Testis (tissue), 3 donors: ENCODE data around the gene BCOR. TPM values are rescaled to one million over a fixed set of nuclear protein-coding genes. Genes with fewer than 3 reads are reported as not detected.

Experiments
- DNase-seq: peaks from one replicate; pipeline ENCODE4 v3.0.0-alpha.2; 2019
- H3K27ac ChIP-seq, 2 donors: fragments of 200-600 bp; sonication (generic); one replicate each; pipeline ENCODE4 v1.5.1; 2019
- H3K27me3 ChIP-seq: fragments of 200-600 bp; sonication (generic); one replicate; pipeline ENCODE4 v1.5.1; 2019
- H3K36me3 ChIP-seq: fragments of 200-600 bp; sonication (generic); one replicate; pipeline ENCODE4 v1.5.1; 2017; ENCODE audit warnings: low read depth; ENCODE audit errors: missing control alignments
- H3K4me1 ChIP-seq: fragments of 200-600 bp; sonication (generic); one replicate; pipeline ENCODE4 v1.5.1; 2019
- H3K4me3 ChIP-seq, 2 donors: fragments of 200-600 bp; sonication (generic); one replicate each; pipeline ENCODE4 v1.5.1; 2017 to 2019
- H3K9me3 ChIP-seq: fragments of 200-600 bp; sonication (generic); one replicate; pipeline ENCODE4 v1.5.1; 2017
- POLR2A ChIP-seq: fragments of 450-650 bp; IDR thresholded peaks from one replicate; pipeline ENCODE4 v1.6.1; 2017; ENCODE audit warnings: antibody characterized with exemption, mild to moderate bottlenecking, moderate library complexity
- WGBS, 2 donors: methylation state at CpG; one replicate each; pipeline ENCODE4 v1.1.5; 2018; 5-methylcytosine and 5-hydroxymethylcytosine counted together
- intact Hi-C: fragments of 100-400 bp; cut with DNase I; formaldehyde crosslinking; loops from one replicate; pipeline ENCODE4 v1.15.1; 2023; ENCODE audit warnings: low total_unique reads
- polyA plus RNA-seq: library from polyadenylated mRNA; stranded (reverse); fragments of 350-450 nt; fragmentation: Illumina TruSeq; extraction: RNeasy Lipid Tissue Mini Kit (QIAGEN cat#74804); gene quantifications from one replicate; pipeline ENCODE4 v1.2.3, GENCODE V29; 2014; ENCODE audit warnings: low read depth, low replicate concordance; ENCODE audit not compliant: insufficient read depth
- total RNA-seq, 2 donors: library from RNA; depleted of rRNA; stranded (reverse); fragments of >200 nt; gene quantifications; one replicate each; pipeline ENCODE4 v1.2.3, GENCODE V29; 2016
- TF ChIP-seq, protein P1 (sequence below), 3 experiments: fragments of 450-650 bp in 2 of 3; fragments of 200-600 bp in 1 of 3; sonication (generic) in 1 of 3; IDR thresholded peaks; one replicate each; pipeline ENCODE4 v1.5.1; 2016 to 2019; ENCODE audit warnings: antibody characterized with exemption in 3 of 3, mild to moderate bottlenecking in 2 of 3, moderate library complexity in 1 of 3

Gene BCOR
- total and polyA plus RNA-seq, 3 donors from 2014 or later = 26.4 to 69.6 (median 46.8) TPM

DNA sequence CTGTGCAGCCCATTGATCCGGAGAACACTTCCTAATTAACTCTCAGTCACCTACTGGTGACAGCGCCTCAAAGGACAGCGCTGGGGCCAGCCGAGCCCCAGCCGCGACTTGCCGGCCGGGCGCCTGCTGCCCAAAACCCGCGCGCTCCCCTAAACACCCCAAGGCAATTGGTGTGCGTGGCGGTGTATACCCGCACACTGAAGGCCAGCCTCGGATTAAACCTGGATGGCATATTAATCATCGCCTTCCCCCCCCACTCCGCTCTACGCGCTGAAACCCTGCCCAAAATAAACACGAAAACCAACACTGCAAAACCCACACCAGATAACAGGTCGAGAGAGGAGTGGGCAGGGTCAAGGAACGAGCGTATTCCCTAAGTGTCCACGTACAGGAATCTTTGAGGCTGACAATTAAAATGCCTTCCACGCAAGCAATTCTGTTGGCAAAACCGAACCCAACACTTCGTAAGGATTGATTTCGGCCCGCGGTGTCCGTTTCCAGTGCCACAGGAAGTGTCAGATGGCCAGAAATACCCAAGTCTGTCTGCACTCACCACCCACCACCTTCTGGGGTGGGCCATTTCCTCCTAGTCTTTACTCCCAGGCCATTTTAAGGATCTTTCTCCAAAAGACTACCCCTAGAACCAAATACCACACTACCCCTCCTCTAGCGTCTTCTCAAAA is 2.7 kb downstream of the BCOR start:
- no peaks in the 10 kb centered on the region for H3K36me3 ChIP-seq
- DNase-seq = no peak
- H3K27me3 ChIP-seq = no peaks in the 10 kb centered on the region
- intact Hi-C loops = loop anchor here (10.0 kb wide), 1 partner anchor 80 kb away; no protein-coding TSS in a partner anchor
- no peaks in the 10 kb centered on the region for H3K9me3 ChIP-seq
- TF ChIP-seq POLR2A = no peak
- TF ChIP-seq, protein P1, sequence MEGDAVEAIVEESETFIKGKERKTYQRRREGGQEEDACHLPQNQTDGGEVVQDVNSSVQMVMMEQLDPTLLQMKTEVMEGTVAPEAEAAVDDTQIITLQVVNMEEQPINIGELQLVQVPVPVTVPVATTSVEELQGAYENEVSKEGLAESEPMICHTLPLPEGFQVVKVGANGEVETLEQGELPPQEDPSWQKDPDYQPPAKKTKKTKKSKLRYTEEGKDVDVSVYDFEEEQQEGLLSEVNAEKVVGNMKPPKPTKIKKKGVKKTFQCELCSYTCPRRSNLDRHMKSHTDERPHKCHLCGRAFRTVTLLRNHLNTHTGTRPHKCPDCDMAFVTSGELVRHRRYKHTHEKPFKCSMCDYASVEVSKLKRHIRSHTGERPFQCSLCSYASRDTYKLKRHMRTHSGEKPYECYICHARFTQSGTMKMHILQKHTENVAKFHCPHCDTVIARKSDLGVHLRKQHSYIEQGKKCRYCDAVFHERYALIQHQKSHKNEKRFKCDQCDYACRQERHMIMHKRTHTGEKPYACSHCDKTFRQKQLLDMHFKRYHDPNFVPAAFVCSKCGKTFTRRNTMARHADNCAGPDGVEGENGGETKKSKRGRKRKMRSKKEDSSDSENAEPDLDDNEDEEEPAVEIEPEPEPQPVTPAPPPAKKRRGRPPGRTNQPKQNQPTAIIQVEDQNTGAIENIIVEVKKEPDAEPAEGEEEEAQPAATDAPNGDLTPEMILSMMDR (IDR thresholded peaks at IDR 0.05) = no peak
- peak overlapping the region; percentile 30 to 50 for H3K27ac ChIP-seq
- peak overlapping the region; percentile 60 to 81 for H3K4me3 ChIP-seq
- WGBS, 2 donors = 0 to 1% methylated on average over 8 to 31 of the region's 33 CpGs
- H3K4me1 ChIP-seq = peaks cover 11% of the 10 kb centered on the region

DNA sequence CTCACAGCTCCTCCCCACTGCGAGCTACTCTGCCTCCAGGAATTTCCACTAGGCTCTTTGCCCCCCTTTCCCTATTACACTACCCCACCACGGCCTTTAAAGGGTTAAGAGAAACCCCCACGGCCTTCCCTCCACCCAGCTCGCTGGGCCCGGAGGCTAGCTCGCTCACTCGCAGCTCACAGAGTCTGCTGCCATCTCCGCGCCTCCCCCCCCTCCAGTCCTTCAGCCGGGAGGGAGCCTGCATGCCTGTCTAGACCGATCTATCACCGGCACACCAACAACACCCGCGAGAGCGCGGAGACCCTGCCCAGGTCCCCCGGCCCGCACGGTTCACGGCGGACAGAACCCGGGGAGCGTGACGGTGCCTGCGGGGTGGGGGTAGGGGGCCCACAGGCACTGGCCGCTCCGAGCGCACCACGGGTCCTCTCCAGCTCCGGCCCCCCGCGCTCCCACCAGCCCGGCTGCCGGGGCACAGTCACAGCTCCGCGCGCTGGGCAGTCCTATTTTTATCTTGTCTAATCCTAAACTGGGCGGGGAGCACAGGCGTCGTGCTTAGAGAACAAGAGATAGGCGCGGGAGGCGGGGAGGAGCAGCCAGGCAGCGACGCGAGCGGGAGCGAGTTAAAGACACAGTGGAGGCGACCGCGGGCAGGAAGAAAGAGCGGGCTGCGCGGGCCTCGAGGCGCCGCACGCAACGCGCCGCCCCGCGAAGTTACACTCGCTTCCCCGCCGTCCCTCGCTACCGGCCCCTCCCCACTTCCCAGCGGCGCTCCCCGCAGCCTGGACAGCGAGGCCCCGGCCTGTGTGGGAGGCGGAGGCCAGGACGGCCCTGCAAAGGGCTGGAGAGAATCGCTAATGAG is 3.5 kb downstream of the BCOR start:
- Histone ChIP-seq H3K36me3 (no peaks in the 10 kb centered on the region), H3K4me1 (peaks cover 9% of the 10 kb centered on the region), H3K27me3 (no peaks in the 10 kb centered on the region), H3K9me3 (no peaks in the 10 kb centered on the region), H3K4me3 (peak overlapping the region; percentile 60 to 81), H3K27ac (peak overlapping the region; percentile 30 to 50)
- intact Hi-C loops = loop anchor here (10.0 kb wide), 1 partner anchor 79 kb away; no protein-coding TSS in a partner anchor
- peak; percentile 86 for DNase-seq
- TF ChIP-seq, protein P1 (IDR thresholded peaks at IDR 0.05) = no peak
- TF ChIP-seq POLR2A = no peak
- 1 to 5% methylated on average over 3 to 24 of the region's 76 CpGs for WGBS, 2 donors

DNA sequence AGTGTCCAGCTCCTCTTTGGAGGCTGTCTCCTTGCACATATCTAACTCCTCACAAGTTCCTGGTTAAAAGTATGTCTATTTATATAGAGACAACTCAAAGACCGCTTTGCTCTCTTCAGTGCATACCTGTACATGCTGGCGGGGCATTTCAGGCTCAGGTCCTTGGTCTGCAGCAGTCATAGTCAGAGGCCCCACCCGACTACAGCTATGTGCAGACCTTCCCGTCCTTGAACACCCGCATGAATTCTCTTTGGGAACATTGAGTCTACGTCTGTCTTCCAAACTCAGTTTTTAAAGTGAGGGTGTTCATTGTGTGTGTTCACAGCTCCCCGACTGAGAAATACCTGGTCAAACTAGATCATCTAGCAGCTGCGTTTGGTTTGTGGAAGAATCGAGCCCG is 4.2 kb downstream of the BCOR start:
- H3K9me3 ChIP-seq = no peaks in the 10 kb centered on the region
- 0 to 20% methylated on average over 4 to 10 of the region's 10 CpGs for WGBS, 2 donors
- H3K4me1 ChIP-seq = peaks cover 10% of the 10 kb centered on the region
- H3K36me3 ChIP-seq = no peaks in the 10 kb centered on the region
- intact Hi-C loops = loop anchor here (10.0 kb wide), 1 partner anchor 79 kb away; no protein-coding TSS in a partner anchor
- H3K4me3 ChIP-seq = peak overlapping the region in 1 of 2 donors; percentile 81
- no peak for DNase-seq
- H3K27me3 ChIP-seq = no peaks in the 10 kb centered on the region
- TF ChIP-seq POLR2A = no peak
- TF ChIP-seq, protein P1 (IDR thresholded peaks at IDR 0.05) = no peak
- no peak overlapping the region for H3K27ac ChIP-seq

DNA sequence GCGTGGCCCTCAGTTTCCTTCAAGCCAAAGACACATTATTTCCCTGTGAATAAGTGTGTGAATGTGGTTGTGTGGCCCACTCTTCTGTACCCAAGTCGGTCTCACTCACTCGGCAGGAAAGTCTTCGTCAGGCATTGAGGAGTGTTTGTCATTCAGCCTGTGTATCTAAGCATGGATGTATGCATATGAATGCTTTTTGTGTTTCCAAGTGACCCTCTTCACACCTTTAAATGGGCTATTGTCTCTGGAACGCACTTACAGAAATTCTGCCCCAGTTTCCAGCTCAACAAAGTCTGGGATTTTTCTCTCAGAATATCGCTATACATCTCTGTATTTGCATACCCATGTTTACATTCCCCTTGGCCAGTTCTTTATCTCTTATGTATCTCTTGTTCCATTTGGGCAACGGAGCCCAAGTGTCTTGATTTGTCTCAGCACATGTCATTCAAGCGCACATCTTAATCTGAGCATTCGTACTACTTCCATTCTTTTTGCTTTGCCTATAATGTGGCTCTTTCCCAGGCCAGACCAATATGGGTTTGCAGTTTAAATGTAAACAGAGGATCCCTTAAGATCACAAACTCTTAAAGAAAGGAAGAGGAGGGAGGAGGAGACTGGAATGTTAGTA is 4.8 kb downstream of the BCOR start:
- Histone ChIP-seq H3K36me3 (no peaks in the 10 kb centered on the region), H3K4me3 (no peak overlapping the region), H3K27ac (no peak overlapping the region), H3K9me3 (no peaks in the 10 kb centered on the region), H3K27me3 (no peaks in the 10 kb centered on the region), H3K4me1 (peaks cover 10% of the 10 kb centered on the region)
- TF ChIP-seq POLR2A = no peak
- TF ChIP-seq, protein P1 (IDR thresholded peaks at IDR 0.05) = no peak
- 67 to 85% methylated on average over 9 of the region's 9 CpGs for WGBS, 2 donors
- DNase-seq = no peak
- intact Hi-C loops = loop anchor here (10.0 kb wide), 1 partner anchor 78 kb away; no protein-coding TSS in a partner anchor
